Measurements from ENCODE around the gene TMEM175. TPM values are rescaled to one million over a fixed set of nuclear protein-coding genes. Genes with fewer than 3 reads are reported as not detected.

TMEM175 gene
- total and polyA plus RNA-seq, 8 donors, result 7.3 to 82.8 (median 19.5) TPM

Other genes with a start within 250 kb of the TMEM175 start
- gene SLC49A3, start 243.3 kb upstream of the TMEM175 start, total RNA-seq, result 10 to 100 TPM in 2 of 5 donors, 1 to 10 TPM in 3; 2.7 to 18.8 (median 9.4) TPM
- 10 to 100 TPM in 2 of 3 donors, 1 to 10 TPM in 1; 8.2 to 15.2 (median 11.4) TPM for gene SLC49A3, start 243.3 kb upstream of the TMEM175 start, polyA plus RNA-seq
- gene PCGF3, start 226.6 kb upstream of the TMEM175 start, total RNA-seq, result 100 to 1,000 TPM in 2 of 5 donors, 10 to 100 TPM in 3; 45.2 to 140 (median 82.6) TPM
- 10 to 100 TPM; 24.7 to 48.9 (median 24.9) TPM for gene PCGF3, start 226.6 kb upstream of the TMEM175 start, polyA plus RNA-seq
- gene CPLX1, start 106.3 kb upstream of the TMEM175 start, total RNA-seq, result 1 to 10 TPM in 1 of 5 donors, under 1 TPM in 1, not detected in 3; 0.37 to 1.2 TPM
- gene CPLX1, start 106.3 kb upstream of the TMEM175 start, polyA plus RNA-seq, result 1 to 10 TPM; 1.9 to 2.9 (median 2.6) TPM
- 100 to 1,000 TPM in 4 of 5 donors, 10 to 100 TPM in 1; 71.8 to 503 (median 194) TPM for gene GAK, start 144 bp upstream of the TMEM175 start, total RNA-seq
- gene GAK, start 144 bp upstream of the TMEM175 start, polyA plus RNA-seq, result 100 to 1,000 TPM; 128 to 149 (median 133) TPM
- 100 to 1,000 TPM in 1 of 5 donors, 10 to 100 TPM in 1, 1 to 10 TPM in 3; 5.8 to 176 (median 8.8) TPM for gene DGKQ, start 41.1 kb downstream of the TMEM175 start, total RNA-seq
- 1 to 10 TPM; 3.8 to 6.6 (median 5.4) TPM for gene DGKQ, start 41.1 kb downstream of the TMEM175 start, polyA plus RNA-seq
- gene IDUA, start 54.6 kb downstream of the TMEM175 start, total RNA-seq, result 100 to 1,000 TPM in 1 of 5 donors, 10 to 100 TPM in 3, 1 to 10 TPM in 1; 8.8 to 278 (median 92.4) TPM
- gene IDUA, start 54.6 kb downstream of the TMEM175 start, polyA plus RNA-seq, result 10 to 100 TPM; 10.8 to 21.9 (median 15.4) TPM
- 1 to 10 TPM in 2 of 5 donors, under 1 TPM in 1, not detected in 2; 0.18 to 5.8 (median 3.5) TPM for gene SLC26A1, start 60.9 kb downstream of the TMEM175 start, total RNA-seq
- 1 to 10 TPM in 1 of 3 donors, under 1 TPM in 1, not detected in 1; 0.68 to 8.9 TPM for gene SLC26A1, start 60.9 kb downstream of the TMEM175 start, polyA plus RNA-seq
- 10 to 100 TPM in 3 of 5 donors, 1 to 10 TPM in 2; 3.5 to 42.7 (median 19.6) TPM for gene FGFRL1, start 79.2 kb downstream of the TMEM175 start, total RNA-seq
- gene FGFRL1, start 79.2 kb downstream of the TMEM175 start, polyA plus RNA-seq, result 10 to 100 TPM in 1 of 3 donors, 1 to 10 TPM in 2; 5.8 to 10.3 (median 9.2) TPM
- gene RNF212, start 181.1 kb downstream of the TMEM175 start, total RNA-seq, result 1 to 10 TPM in 1 of 5 donors, not detected in 4; 1.3 TPM
- gene RNF212, start 181.1 kb downstream of the TMEM175 start, polyA plus RNA-seq, result 1 to 10 TPM; 1.7 to 4.8 (median 3.5) TPM
- 100 to 1,000 TPM in 1 of 5 donors, 10 to 100 TPM in 4; 12.8 to 224 (median 63.9) TPM for gene SPON2, start 240.1 kb downstream of the TMEM175 start, total RNA-seq
- gene SPON2, start 240.1 kb downstream of the TMEM175 start, polyA plus RNA-seq, result 10 to 100 TPM; 20.1 to 54.6 (median 40.6) TPM